Measurements from ENCODE around the gene GBX1.

The GBX1 gene

GRCh38 chr7:151121380-151122170, 45.9 kb downstream of the GBX1 start:
- Histone ChIP-seq H3K9me2 (replicated peaks; ENCODE audit: insufficient read depth, low read length) (no peaks in the 10 kb centered on the region), H3K27ac (ENCODE audit: low read depth, low read length) (no peak overlapping the region), H3K9ac (ENCODE audit: low read length) (no peak overlapping the region), H3K9me3 (ENCODE audit: insufficient read depth, low read length) (no peaks in the 10 kb centered on the region), H3K4me2 (ENCODE audit: low read depth, low read length, poor library complexity, severe bottlenecking) (no peak overlapping the region), H3K27me3 (ENCODE audit: low read length) (no peaks in the 10 kb centered on the region), H4K20me1 (ENCODE audit: low read depth, low read length) (no peaks in the 10 kb centered on the region), H3F3A (ENCODE audit: insufficient read depth) (no peaks in the 10 kb centered on the region), H2AFZ (ENCODE audit: low read depth, low read length, severe bottlenecking) (no peak overlapping the region), H3K36me3 (ENCODE audit: low read length) (no peaks in the 10 kb centered on the region), H3K79me2 (ENCODE audit: insufficient read depth, low read length) (no peaks in the 10 kb centered on the region), H3K4me3 (ENCODE audit: insufficient read depth, low read length, poor library complexity, severe bottlenecking) (no peak overlapping the region)
- TF ChIP-seq EZH2phosphoT487 (conservative IDR thresholded peaks at IDR 0.05; ENCODE audit: low read length): no peak
- no peak for TF ChIP-seq CTCF (IDR thresholded peaks at IDR 0.05; ENCODE audit: insufficient read depth, low read length, poor library complexity, severe bottlenecking)

- Histone ChIP-seq H3K27ac (ENCODE audit: low read depth, low read length) (no peak overlapping the region), H3K9me3 (ENCODE audit: insufficient read depth, low read length) (no peaks in the 10 kb centered on the region), H3K4me3 (ENCODE audit: insufficient read depth, low read length, poor library complexity, severe bottlenecking) (no peak overlapping the region), H3F3A (ENCODE audit: insufficient read depth) (no peaks in the 10 kb centered on the region), H3K27me3 (ENCODE audit: low read length) (no peaks in the 10 kb centered on the region), H4K20me1 (ENCODE audit: low read depth, low read length) (no peaks in the 10 kb centered on the region), H2AFZ (ENCODE audit: low read depth, low read length, severe bottlenecking) (no peak overlapping the region), H3K36me3 (ENCODE audit: low read length) (no peaks in the 10 kb centered on the region), H3K9me2 (replicated peaks; ENCODE audit: insufficient read depth, low read length) (no peaks in the 10 kb centered on the region), H3K79me2 (ENCODE audit: insufficient read depth, low read length) (no peaks in the 10 kb centered on the region), H3K4me2 (ENCODE audit: low read depth, low read length, poor library complexity, severe bottlenecking) (no peak overlapping the region), H3K9ac (ENCODE audit: low read length) (no peak overlapping the region)
- TF ChIP-seq EZH2phosphoT487 (conservative IDR thresholded peaks at IDR 0.05; ENCODE audit: low read length) (no peak), CTCF (IDR thresholded peaks at IDR 0.05; ENCODE audit: insufficient read depth, low read length, poor library complexity, severe bottlenecking) (no peak)
Observed at GRCh38 chr7:151120896-151121295, 46.6 kb downstream of the GBX1 start.

GRCh38 chr7:151119902-151120301, 47.6 kb downstream of the GBX1 start:
- Histone ChIP-seq H3K27me3 (ENCODE audit: low read length) (no peaks in the 10 kb centered on the region), H3K9ac (ENCODE audit: low read length) (no peak overlapping the region), H2AFZ (ENCODE audit: low read depth, low read length, severe bottlenecking) (no peak overlapping the region), H3K79me2 (ENCODE audit: insufficient read depth, low read length) (no peaks in the 10 kb centered on the region), H3F3A (ENCODE audit: insufficient read depth) (no peaks in the 10 kb centered on the region), H3K36me3 (ENCODE audit: low read length) (no peaks in the 10 kb centered on the region), H3K4me2 (ENCODE audit: low read depth, low read length, poor library complexity, severe bottlenecking) (no peak overlapping the region), H4K20me1 (ENCODE audit: low read depth, low read length) (no peaks in the 10 kb centered on the region), H3K4me3 (ENCODE audit: insufficient read depth, low read length, poor library complexity, severe bottlenecking) (no peak overlapping the region), H3K27ac (ENCODE audit: low read depth, low read length) (no peak overlapping the region), H3K9me2 (replicated peaks; ENCODE audit: insufficient read depth, low read length) (no peaks in the 10 kb centered on the region), H3K9me3 (ENCODE audit: insufficient read depth, low read length) (no peaks in the 10 kb centered on the region)
- TF ChIP-seq EZH2phosphoT487 (conservative IDR thresholded peaks at IDR 0.05; ENCODE audit: low read length) (no peak), CTCF (IDR thresholded peaks at IDR 0.05; ENCODE audit: insufficient read depth, low read length, poor library complexity, severe bottlenecking) (no peak)

All from SU-DHL-6 (cell line).